Stomach (tissue), 4 donors: Measurements from ENCODE around the gene CDC42.

ENCODE experiments used
- EP300 ChIP-seq: sonication (generic); formaldehyde crosslinking; IDR thresholded peaks from one replicate; pipeline ENCODE4 v1.6.1; 2017; ENCODE audit warnings: antibody characterized with exemption
- POLR2A ChIP-seq, 4 donors: fragments of 450-650 bp; IDR thresholded peaks; one replicate each; pipeline ENCODE4 v1.6.1; 2016; ENCODE audit warnings: antibody characterized with exemption in 4 of 4, control low read depth in 2 of 4, mild to moderate bottlenecking in 1 of 4, moderate library complexity in 1 of 4
- POLR2AphosphoS5 ChIP-seq, 3 donors: sonication (generic); formaldehyde crosslinking; IDR thresholded peaks; one replicate each; pipeline ENCODE4 v1.6.1; 2016; ENCODE audit warnings: antibody characterized with exemption in 3 of 3
- TF ChIP-seq, protein P1 (sequence below), 7 experiments: fragments of 450-650 bp in 4 of 7; fragments of 200-600 bp in 3 of 7; sonication (generic) in 3 of 7; IDR thresholded peaks; one replicate each; pipeline ENCODE4 v1.5.1; 2016 to 2019; ENCODE audit warnings: antibody characterized with exemption in 7 of 7, control low read depth in 2 of 7, mild to moderate bottlenecking in 1 of 7

DNA sequence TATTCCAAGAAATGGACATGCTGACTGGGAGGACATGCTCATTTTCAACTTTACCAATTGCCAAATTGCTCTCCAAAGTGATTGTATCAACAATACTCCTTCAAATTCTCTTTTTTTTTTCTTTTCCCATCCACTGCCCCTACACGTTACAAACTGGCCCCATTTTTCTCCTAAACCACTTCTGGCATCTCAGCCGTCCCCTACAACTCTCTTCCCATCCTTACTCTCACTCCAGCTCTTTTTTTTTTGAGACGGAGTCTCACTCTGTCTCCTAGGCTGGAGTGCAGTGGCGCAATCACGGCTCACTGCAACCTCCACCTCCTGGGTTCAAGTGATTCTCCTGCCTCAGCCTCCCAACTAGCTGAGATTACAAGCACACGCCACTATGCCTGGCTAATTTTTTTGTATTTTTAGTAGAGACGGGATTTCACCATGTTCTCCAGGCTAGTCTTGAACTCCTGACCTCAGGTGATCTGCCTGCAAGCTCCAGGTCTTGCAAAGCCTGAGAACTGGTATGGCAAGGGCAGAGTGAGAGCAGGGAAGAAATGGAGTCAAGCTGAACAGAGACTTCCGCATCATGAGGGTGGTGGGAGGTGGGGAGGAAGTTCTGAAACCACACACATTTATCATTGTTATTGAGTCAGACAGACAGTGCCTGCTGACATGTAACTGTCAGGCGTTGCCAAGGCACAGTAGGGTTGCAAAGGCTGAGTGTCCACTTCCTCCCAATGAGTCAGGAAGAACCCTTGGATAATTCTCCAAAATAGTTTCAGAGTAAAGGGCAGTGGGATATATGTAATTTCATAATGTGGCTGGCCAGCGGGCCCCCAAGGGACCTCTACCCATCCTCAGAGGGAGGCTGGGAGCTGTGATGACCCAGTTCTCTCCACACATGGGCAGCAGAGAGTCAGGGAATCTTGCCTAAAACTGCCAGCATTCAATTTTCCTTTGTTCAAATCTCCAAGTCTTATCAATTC is 33.6 kb upstream of the CDC42 start:
- TF ChIP-seq, protein P1, sequence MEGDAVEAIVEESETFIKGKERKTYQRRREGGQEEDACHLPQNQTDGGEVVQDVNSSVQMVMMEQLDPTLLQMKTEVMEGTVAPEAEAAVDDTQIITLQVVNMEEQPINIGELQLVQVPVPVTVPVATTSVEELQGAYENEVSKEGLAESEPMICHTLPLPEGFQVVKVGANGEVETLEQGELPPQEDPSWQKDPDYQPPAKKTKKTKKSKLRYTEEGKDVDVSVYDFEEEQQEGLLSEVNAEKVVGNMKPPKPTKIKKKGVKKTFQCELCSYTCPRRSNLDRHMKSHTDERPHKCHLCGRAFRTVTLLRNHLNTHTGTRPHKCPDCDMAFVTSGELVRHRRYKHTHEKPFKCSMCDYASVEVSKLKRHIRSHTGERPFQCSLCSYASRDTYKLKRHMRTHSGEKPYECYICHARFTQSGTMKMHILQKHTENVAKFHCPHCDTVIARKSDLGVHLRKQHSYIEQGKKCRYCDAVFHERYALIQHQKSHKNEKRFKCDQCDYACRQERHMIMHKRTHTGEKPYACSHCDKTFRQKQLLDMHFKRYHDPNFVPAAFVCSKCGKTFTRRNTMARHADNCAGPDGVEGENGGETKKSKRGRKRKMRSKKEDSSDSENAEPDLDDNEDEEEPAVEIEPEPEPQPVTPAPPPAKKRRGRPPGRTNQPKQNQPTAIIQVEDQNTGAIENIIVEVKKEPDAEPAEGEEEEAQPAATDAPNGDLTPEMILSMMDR (IDR thresholded peaks at IDR 0.05) = no peak
- TF ChIP-seq POLR2AphosphoS5 (IDR thresholded peaks at IDR 0.05) (no peak), POLR2A (IDR thresholded peaks at IDR 0.05) (no peak), EP300 (no peak)
